WTC11 (cell line): ENCODE measurements around the gene GRM8. TPM values are rescaled to one million over a fixed set of nuclear protein-coding genes. Genes with fewer than 3 reads are reported as not detected.

Source experiments
- ATAC-seq: fragments of 200-7000 bp; cut with Tn5 transposase; 2 replicates; pipeline ENCODE4 v1.10.0; 2021; ENCODE audit warnings: mild to moderate bottlenecking, moderate library complexity
- CTCF ChIA-PET: fragments of 300-600 bp; sonication (Branson Sonifier 250); formaldehyde crosslinking; loops from one replicate; lab custom pipeline; 2021; ENCODE audit warnings: antibody characterized with exemption; lab: Charles Lee
- POLR2A ChIA-PET: fragments of 350-600 bp; sonication (Branson Sonifier 250); formaldehyde crosslinking; loops from one replicate; lab custom pipeline; 2021; ENCODE audit warnings: antibody characterized with exemption; lab: Charles Lee
- DNase-seq: peaks from one replicate; pipeline ENCODE4 v3.0.0; 2021; ENCODE audit warnings: low spot score
- H3K27ac Mint-ChIP-seq: 2 replicates; pipeline ENCODE4 v1.8.0; 2021; ENCODE audit warnings: mixed read lengths
- H3K27me3 Mint-ChIP-seq: 2 replicates; pipeline ENCODE4 v1.8.0; 2021; ENCODE audit warnings: low read depth, mild to moderate bottlenecking, moderate library complexity, mixed read lengths
- H3K36me3 Mint-ChIP-seq: 2 replicates; pipeline ENCODE4 v1.8.0; 2021; ENCODE audit warnings: mixed read lengths
- H3K4me1 Mint-ChIP-seq: 2 replicates; pipeline ENCODE4 v1.8.0; 2022; ENCODE audit warnings: mixed read lengths
- H3K4me3 Mint-ChIP-seq: 2 replicates; pipeline ENCODE4 v1.8.0; 2021; ENCODE audit warnings: mild to moderate bottlenecking, moderate library complexity, mixed read lengths
- H3K9me3 Mint-ChIP-seq: 2 replicates; pipeline ENCODE4 v1.8.0; 2021; ENCODE audit warnings: mixed read lengths
- ELF4 ChIP-seq: sonication (generic); formaldehyde crosslinking; IDR thresholded peaks from 2 replicates; pipeline ENCODE4 v1.8.1; 2022; ENCODE audit warnings: low read depth, mild to moderate bottlenecking, moderate library complexity, missing genetic modification reagents
- EMX1 ChIP-seq: fragments of 250-450 bp; sonication (Bioruptor Pico); IDR thresholded peaks from 2 replicates; pipeline ENCODE4 v1.8.0; 2021; ENCODE audit warnings: mild to moderate bottlenecking
- ESRRA ChIP-seq: sonication (generic); formaldehyde crosslinking; IDR thresholded peaks from 2 replicates; pipeline ENCODE4 v1.8.1; 2022; ENCODE audit warnings: mild to moderate bottlenecking, missing genetic modification reagents, borderline replicate concordance
- FOXJ3 ChIP-seq: sonication (generic); formaldehyde crosslinking; IDR thresholded peaks from 2 replicates; pipeline ENCODE4 v1.9.0; 2021; ENCODE audit warnings: missing genetic modification reagents, mild to moderate bottlenecking, borderline replicate concordance
- FOXK1 ChIP-seq: sonication (generic); formaldehyde crosslinking; IDR thresholded peaks from 2 replicates; pipeline ENCODE4 v1.8.0; 2022; ENCODE audit warnings: mild to moderate bottlenecking, moderate library complexity, missing genetic modification reagents
- GTF2I ChIP-seq: fragments of 250-450 bp; sonication (Bioruptor Pico); conservative IDR thresholded peaks from 2 replicates; pipeline ENCODE4 v1.4.0; 2021; ENCODE audit warnings: mild to moderate bottlenecking
- MXD4 ChIP-seq: fragments of 250-450 bp; sonication (Bioruptor Pico); IDR thresholded peaks from 2 replicates; pipeline ENCODE4 v1.8.0; 2021; ENCODE audit warnings: mild to moderate bottlenecking, moderate library complexity, borderline replicate concordance
- NR3C1 ChIP-seq: sonication (generic); formaldehyde crosslinking; conservative IDR thresholded peaks from 2 replicates; pipeline ENCODE4 v1.8.1; 2023; ENCODE audit warnings: low read depth, mild to moderate bottlenecking, missing genetic modification reagents
- OVOL2 ChIP-seq: fragments of 250-450 bp; sonication (Bioruptor Pico); IDR thresholded peaks from 2 replicates; pipeline ENCODE4 v1.9.0; 2021; ENCODE audit warnings: mild to moderate bottlenecking, borderline replicate concordance
- SMAD3 ChIP-seq: sonication (generic); formaldehyde crosslinking; IDR thresholded peaks from 2 replicates; pipeline ENCODE4 v1.8.0; 2022; ENCODE audit warnings: missing genetic modification reagents, mild to moderate bottlenecking, borderline replicate concordance
- SMAD4 ChIP-seq: sonication (generic); formaldehyde crosslinking; IDR thresholded peaks from 2 replicates; pipeline ENCODE4 v1.8.0; 2022; ENCODE audit warnings: mild to moderate bottlenecking, missing genetic modification reagents
- TP53 ChIP-seq: sonication (generic); formaldehyde crosslinking; IDR thresholded peaks from 2 replicates; pipeline ENCODE4 v1.8.1; 2023; ENCODE audit warnings: mild to moderate bottlenecking, missing genetic modification reagents
- ZNF121 ChIP-seq: sonication (generic); formaldehyde crosslinking; IDR thresholded peaks from 2 replicates; pipeline ENCODE4 v1.8.0; 2023; ENCODE audit warnings: missing genetic modification reagents
- ZNF232 ChIP-seq: sonication (generic); formaldehyde crosslinking; IDR thresholded peaks from 2 replicates; pipeline ENCODE4 v1.8.0; 2022; ENCODE audit warnings: mild to moderate bottlenecking, missing genetic modification reagents
- ZNF263 ChIP-seq: sonication (generic); formaldehyde crosslinking; IDR thresholded peaks from 2 replicates; pipeline ENCODE4 v1.8.1; 2022; ENCODE audit warnings: low read depth, mild to moderate bottlenecking, moderate library complexity, missing genetic modification reagents
- total RNA-seq: library from RNA; stranded (reverse); gene quantifications from 3 replicates; pipeline ENCODE4 v1.2.3, GENCODE V29; 2021
- TF ChIP-seq, protein P1 (sequence below): sonication (generic); formaldehyde crosslinking; IDR thresholded peaks from 2 replicates; pipeline ENCODE4 v1.8.1; 2023; ENCODE audit warnings: mild to moderate bottlenecking, missing genetic modification reagents, moderate library complexity
- TF ChIP-seq, protein P2 (sequence below): sonication (generic); formaldehyde crosslinking; IDR thresholded peaks from 2 replicates; pipeline ENCODE4 v1.8.0; 2023; ENCODE audit warnings: mild to moderate bottlenecking, missing genetic modification reagents
- TF ChIP-seq, protein P3 (sequence below): sonication (generic); formaldehyde crosslinking; IDR thresholded peaks from 2 replicates; pipeline ENCODE4 v1.8.1; 2022; ENCODE audit warnings: mild to moderate bottlenecking, missing genetic modification reagents, moderate library complexity, borderline replicate concordance
- TF ChIP-seq, protein P4 (sequence below): sonication (generic); formaldehyde crosslinking; IDR thresholded peaks from 2 replicates; pipeline ENCODE4 v1.8.1; 2023; ENCODE audit warnings: mild to moderate bottlenecking, missing genetic modification reagents
- TF ChIP-seq, protein P5 (sequence below): sonication (generic); formaldehyde crosslinking; conservative IDR thresholded peaks from 2 replicates; pipeline ENCODE4 v1.8.1; 2023; ENCODE audit warnings: mild to moderate bottlenecking, low read depth, missing genetic modification reagents, moderate library complexity
- TF ChIP-seq, protein P6 (sequence below): sonication (generic); formaldehyde crosslinking; IDR thresholded peaks from 2 replicates; pipeline ENCODE4 v1.8.0; 2023; ENCODE audit warnings: missing genetic modification reagents

The GRM8 gene
- total RNA-seq, 1 experiment from 2014 or later: 2.3 TPM

DNA sequence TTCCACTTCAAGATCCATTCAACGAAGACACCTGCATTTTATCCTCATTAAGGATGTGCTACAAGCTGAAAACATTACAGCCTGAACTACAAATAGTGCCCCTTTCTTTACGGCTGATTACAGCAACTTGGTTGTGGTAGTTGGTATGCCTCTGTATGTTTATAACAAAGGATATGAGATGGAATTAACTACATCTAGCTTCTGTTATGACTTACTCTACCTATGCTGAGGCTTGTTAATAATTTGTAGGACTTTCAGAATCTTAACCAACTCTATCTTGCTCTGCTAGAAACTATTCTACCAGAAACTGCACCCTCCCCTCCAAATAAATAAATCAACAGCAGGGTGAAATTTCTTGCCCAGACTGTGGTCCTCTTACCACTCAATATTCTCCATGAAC lies 448.1 kb downstream of the GRM8 start:
- ATAC-seq: no peak
- ChIA-PET POLR2A (no interaction called here), CTCF (interaction anchor here (1.7 kb wide), 1 partner anchor 303 kb away, joined by 3 read pairs; no protein-coding TSS in a partner anchor)
- H3K4me3 Mint-ChIP-seq: no peak overlapping the region
- no peaks in the 10 kb centered on the region for H3K27me3 Mint-ChIP-seq
- H3K4me1 Mint-ChIP-seq: peaks cover 11% of the 10 kb centered on the region
- no peak overlapping the region for H3K27ac Mint-ChIP-seq
- H3K36me3 Mint-ChIP-seq: no peaks in the 10 kb centered on the region; the same call in 1 of the 2 replicates
- TF ChIP-seq FOXJ3 (CRISPR knock-in tag): no peak
- TF ChIP-seq ZNF121 (CRISPR knock-in tag): no peak
- TF ChIP-seq, protein P1, sequence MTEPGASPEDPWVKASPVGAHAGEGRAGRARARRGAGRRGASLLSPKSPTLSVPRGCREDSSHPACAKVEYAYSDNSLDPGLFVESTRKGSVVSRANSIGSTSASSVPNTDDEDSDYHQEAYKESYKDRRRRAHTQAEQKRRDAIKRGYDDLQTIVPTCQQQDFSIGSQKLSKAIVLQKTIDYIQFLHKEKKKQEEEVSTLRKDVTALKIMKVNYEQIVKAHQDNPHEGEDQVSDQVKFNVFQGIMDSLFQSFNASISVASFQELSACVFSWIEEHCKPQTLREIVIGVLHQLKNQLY (CRISPR knock-in tag): no peak
- no peak for TF ChIP-seq ELF4
- no peak for TF ChIP-seq TP53
- TF ChIP-seq ZNF263 (CRISPR knock-in tag): no peak
- no peak for TF ChIP-seq MXD4 (CRISPR knock-in tag)
- no peak for TF ChIP-seq NR3C1 (CRISPR knock-in tag)
- TF ChIP-seq, protein P2, sequence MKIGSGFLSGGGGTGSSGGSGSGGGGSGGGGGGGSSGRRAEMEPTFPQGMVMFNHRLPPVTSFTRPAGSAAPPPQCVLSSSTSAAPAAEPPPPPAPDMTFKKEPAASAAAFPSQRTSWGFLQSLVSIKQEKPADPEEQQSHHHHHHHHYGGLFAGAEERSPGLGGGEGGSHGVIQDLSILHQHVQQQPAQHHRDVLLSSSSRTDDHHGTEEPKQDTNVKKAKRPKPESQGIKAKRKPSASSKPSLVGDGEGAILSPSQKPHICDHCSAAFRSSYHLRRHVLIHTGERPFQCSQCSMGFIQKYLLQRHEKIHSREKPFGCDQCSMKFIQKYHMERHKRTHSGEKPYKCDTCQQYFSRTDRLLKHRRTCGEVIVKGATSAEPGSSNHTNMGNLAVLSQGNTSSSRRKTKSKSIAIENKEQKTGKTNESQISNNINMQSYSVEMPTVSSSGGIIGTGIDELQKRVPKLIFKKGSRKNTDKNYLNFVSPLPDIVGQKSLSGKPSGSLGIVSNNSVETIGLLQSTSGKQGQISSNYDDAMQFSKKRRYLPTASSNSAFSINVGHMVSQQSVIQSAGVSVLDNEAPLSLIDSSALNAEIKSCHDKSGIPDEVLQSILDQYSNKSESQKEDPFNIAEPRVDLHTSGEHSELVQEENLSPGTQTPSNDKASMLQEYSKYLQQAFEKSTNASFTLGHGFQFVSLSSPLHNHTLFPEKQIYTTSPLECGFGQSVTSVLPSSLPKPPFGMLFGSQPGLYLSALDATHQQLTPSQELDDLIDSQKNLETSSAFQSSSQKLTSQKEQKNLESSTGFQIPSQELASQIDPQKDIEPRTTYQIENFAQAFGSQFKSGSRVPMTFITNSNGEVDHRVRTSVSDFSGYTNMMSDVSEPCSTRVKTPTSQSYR: no peak
- TF ChIP-seq, protein P3, sequence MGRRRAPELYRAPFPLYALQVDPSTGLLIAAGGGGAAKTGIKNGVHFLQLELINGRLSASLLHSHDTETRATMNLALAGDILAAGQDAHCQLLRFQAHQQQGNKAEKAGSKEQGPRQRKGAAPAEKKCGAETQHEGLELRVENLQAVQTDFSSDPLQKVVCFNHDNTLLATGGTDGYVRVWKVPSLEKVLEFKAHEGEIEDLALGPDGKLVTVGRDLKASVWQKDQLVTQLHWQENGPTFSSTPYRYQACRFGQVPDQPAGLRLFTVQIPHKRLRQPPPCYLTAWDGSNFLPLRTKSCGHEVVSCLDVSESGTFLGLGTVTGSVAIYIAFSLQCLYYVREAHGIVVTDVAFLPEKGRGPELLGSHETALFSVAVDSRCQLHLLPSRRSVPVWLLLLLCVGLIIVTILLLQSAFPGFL (CRISPR knock-in tag): no peak
- TF ChIP-seq, all 79 proteins: peak for 0
- DNase-seq: no peak
- H3K9me3 Mint-ChIP-seq: peaks cover 6% of the 10 kb centered on the region

DNA sequence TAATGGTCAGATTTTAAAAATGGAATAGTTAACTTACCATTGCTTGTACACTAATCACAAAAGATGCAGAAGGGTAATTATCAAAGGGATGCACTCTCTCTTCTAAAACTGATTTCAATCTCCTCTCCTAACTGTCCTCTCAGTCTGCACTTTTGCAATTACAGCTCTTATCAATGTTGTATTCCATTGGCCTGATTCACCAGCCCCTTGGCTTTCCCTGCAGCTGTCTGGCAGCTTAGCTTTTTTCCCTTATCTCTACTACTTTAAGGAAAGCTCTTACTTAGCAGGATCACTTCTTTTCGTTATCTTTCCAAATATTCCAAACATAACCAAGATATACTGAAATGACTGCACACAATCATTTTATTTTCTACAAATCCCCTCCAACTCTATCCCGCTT lies 448.8 kb downstream of the GRM8 start:
- ATAC-seq (no peak), DNase-seq (no peak)
- Mint-ChIP-seq H3K4me1 (peaks cover 11% of the 10 kb centered on the region), H3K27ac (no peak overlapping the region), H3K9me3 (peaks cover 6% of the 10 kb centered on the region), H3K4me3 (no peak overlapping the region), H3K27me3 (no peaks in the 10 kb centered on the region), H3K36me3 (no peaks in the 10 kb centered on the region; the same call in 1 of the 2 replicates)
- ChIA-PET CTCF (interaction anchor here (1.2 to 1.8 kb wide), 10 partner anchors 26 to 643 kb away, joined by 3 to 14 read pairs (median 5); no protein-coding TSS in a partner anchor), POLR2A (interaction anchor here (0.6 kb wide), 1 partner anchor 346 kb away, joined by 3 read pairs; no protein-coding TSS in a partner anchor)
- TF ChIP-seq ZNF232: no peak
- TF ChIP-seq, protein P4, sequence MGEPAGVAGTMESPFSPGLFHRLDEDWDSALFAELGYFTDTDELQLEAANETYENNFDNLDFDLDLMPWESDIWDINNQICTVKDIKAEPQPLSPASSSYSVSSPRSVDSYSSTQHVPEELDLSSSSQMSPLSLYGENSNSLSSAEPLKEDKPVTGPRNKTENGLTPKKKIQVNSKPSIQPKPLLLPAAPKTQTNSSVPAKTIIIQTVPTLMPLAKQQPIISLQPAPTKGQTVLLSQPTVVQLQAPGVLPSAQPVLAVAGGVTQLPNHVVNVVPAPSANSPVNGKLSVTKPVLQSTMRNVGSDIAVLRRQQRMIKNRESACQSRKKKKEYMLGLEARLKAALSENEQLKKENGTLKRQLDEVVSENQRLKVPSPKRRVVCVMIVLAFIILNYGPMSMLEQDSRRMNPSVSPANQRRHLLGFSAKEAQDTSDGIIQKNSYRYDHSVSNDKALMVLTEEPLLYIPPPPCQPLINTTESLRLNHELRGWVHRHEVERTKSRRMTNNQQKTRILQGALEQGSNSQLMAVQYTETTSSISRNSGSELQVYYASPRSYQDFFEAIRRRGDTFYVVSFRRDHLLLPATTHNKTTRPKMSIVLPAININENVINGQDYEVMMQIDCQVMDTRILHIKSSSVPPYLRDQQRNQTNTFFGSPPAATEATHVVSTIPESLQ: no peak
- no peak for TF ChIP-seq OVOL2 (CRISPR knock-in tag)
- TF ChIP-seq GTF2I (CRISPR knock-in tag): no peak
- no peak for TF ChIP-seq SMAD4
- no peak for TF ChIP-seq SMAD3 (CRISPR knock-in tag)
- TF ChIP-seq, protein P5, sequence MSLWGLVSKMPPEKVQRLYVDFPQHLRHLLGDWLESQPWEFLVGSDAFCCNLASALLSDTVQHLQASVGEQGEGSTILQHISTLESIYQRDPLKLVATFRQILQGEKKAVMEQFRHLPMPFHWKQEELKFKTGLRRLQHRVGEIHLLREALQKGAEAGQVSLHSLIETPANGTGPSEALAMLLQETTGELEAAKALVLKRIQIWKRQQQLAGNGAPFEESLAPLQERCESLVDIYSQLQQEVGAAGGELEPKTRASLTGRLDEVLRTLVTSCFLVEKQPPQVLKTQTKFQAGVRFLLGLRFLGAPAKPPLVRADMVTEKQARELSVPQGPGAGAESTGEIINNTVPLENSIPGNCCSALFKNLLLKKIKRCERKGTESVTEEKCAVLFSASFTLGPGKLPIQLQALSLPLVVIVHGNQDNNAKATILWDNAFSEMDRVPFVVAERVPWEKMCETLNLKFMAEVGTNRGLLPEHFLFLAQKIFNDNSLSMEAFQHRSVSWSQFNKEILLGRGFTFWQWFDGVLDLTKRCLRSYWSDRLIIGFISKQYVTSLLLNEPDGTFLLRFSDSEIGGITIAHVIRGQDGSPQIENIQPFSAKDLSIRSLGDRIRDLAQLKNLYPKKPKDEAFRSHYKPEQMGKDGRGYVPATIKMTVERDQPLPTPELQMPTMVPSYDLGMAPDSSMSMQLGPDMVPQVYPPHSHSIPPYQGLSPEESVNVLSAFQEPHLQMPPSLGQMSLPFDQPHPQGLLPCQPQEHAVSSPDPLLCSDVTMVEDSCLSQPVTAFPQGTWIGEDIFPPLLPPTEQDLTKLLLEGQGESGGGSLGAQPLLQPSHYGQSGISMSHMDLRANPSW: no peak
- TF ChIP-seq, protein P2: no peak
- no peak for TF ChIP-seq FOXK1 (CRISPR knock-in tag)
- TF ChIP-seq, protein P6, sequence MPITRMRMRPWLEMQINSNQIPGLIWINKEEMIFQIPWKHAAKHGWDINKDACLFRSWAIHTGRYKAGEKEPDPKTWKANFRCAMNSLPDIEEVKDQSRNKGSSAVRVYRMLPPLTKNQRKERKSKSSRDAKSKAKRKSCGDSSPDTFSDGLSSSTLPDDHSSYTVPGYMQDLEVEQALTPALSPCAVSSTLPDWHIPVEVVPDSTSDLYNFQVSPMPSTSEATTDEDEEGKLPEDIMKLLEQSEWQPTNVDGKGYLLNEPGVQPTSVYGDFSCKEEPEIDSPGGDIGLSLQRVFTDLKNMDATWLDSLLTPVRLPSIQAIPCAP: no peak
- TF ChIP-seq, protein P3 (CRISPR knock-in tag): no peak
- TF ChIP-seq EMX1: no peak
- no peak for TF ChIP-seq ESRRA (CRISPR knock-in tag)
